Transverse colon (tissue), 4 donors: ENCODE measurements around the gene ATP6V0E1. TPM values are rescaled to one million over a fixed set of nuclear protein-coding genes. Genes with fewer than 3 reads are reported as not detected.

Experiments
- DNase-seq: peaks from one replicate; pipeline ENCODE4 v3.0.0-alpha.2; 2019
- H3K27ac ChIP-seq, 4 donors: fragments of 200-600 bp; sonication (generic); 2 replicates each; pipeline ENCODE4 v1.5.1; 2016 to 2018; ENCODE audit warnings: inconsistent platforms in 4 of 4
- H3K27me3 ChIP-seq: fragments of 200-600 bp; sonication (generic); 2 replicates; pipeline ENCODE4 v1.5.1; 2017; ENCODE audit warnings: inconsistent platforms
- H3K36me3 ChIP-seq, 4 donors: fragments of 200-600 bp; sonication (generic); 2 replicates each; pipeline ENCODE4 v1.5.1; 2017 to 2019; ENCODE audit warnings: inconsistent platforms in 4 of 4
- H3K4me1 ChIP-seq, 4 donors: fragments of 200-600 bp; sonication (generic); 2 replicates each; pipeline ENCODE4 v1.5.1; 2017 to 2020; ENCODE audit warnings: inconsistent platforms in 4 of 4
- H3K4me3 ChIP-seq, 4 donors: fragments of 200-600 bp; sonication (generic); 1 replicate in 1 of 4; 2 replicates in 3 of 4; pipeline versions ENCODE4 v1.5.1 to v1.6.1; 2017 to 2019; ENCODE audit warnings: inconsistent platforms in 4 of 4
- H3K9me3 ChIP-seq, 2 donors: fragments of 200-600 bp; sonication (generic); 2 replicates each; pipeline ENCODE4 v1.5.1; 2017 to 2019; ENCODE audit warnings: inconsistent platforms in 2 of 2
- EP300 ChIP-seq: sonication (generic); formaldehyde crosslinking; IDR thresholded peaks from one replicate; pipeline ENCODE4 v1.6.1; 2017; ENCODE audit warnings: antibody characterized with exemption, low read depth
- POLR2A ChIP-seq: fragments of 450-650 bp; IDR thresholded peaks from one replicate; pipeline ENCODE4 v1.6.1; 2016; ENCODE audit warnings: antibody characterized with exemption, mild to moderate bottlenecking, moderate library complexity
- POLR2AphosphoS5 ChIP-seq, 3 donors: sonication (generic); formaldehyde crosslinking; IDR thresholded peaks; one replicate each; pipeline ENCODE4 v1.6.1; 2016; ENCODE audit warnings: antibody characterized with exemption in 3 of 3
- WGBS, 2 donors: methylation state at CpG; one replicate each; pipeline ENCODE4 v1.1.5; 2018; ENCODE audit warnings: low coverage in 1 of 2; 5-methylcytosine and 5-hydroxymethylcytosine counted together
- in situ Hi-C, 4 donors: fragments of 200-750 bp; cut with MboI; loops; one replicate each; pipeline versions ENCODE4 v1.15.0 to v1.15.1; 2017; ENCODE audit warnings: low sequenced_read_pairs in 3 of 4, low pct_ligation_motif_present in 1 of 4, low pct_unique_long_range_greater_than_20kb in 1 of 4
- intact Hi-C: fragments of 100-400 bp; cut with DNase I; formaldehyde crosslinking; loops from one replicate; pipeline ENCODE4 v1.15.1; 2023; ENCODE audit warnings: low total_unique reads
- total RNA-seq, 4 donors: library from RNA; depleted of rRNA; stranded (reverse); fragments of >200 nt; gene quantifications; one replicate each; pipeline ENCODE4 v1.1.0, GENCODE V29; 2016
- TF ChIP-seq, protein P1 (sequence below), 5 experiments: fragments of 200-600 bp in 3 of 5; fragments of 450-650 bp in 2 of 5; sonication (generic) in 3 of 5; IDR thresholded peaks; 1 replicate in 2 of 5; 2 replicates in 3 of 5; pipeline ENCODE4 v1.5.1; 2016 to 2017; ENCODE audit warnings: antibody characterized with exemption in 5 of 5, inconsistent platforms in 3 of 5, mild to moderate bottlenecking in 2 of 5, moderate library complexity in 1 of 5

Gene ATP6V0E1
- total RNA-seq, 4 donors from 2014 or later: 60.9 to 212 (median 138) TPM

DNA sequence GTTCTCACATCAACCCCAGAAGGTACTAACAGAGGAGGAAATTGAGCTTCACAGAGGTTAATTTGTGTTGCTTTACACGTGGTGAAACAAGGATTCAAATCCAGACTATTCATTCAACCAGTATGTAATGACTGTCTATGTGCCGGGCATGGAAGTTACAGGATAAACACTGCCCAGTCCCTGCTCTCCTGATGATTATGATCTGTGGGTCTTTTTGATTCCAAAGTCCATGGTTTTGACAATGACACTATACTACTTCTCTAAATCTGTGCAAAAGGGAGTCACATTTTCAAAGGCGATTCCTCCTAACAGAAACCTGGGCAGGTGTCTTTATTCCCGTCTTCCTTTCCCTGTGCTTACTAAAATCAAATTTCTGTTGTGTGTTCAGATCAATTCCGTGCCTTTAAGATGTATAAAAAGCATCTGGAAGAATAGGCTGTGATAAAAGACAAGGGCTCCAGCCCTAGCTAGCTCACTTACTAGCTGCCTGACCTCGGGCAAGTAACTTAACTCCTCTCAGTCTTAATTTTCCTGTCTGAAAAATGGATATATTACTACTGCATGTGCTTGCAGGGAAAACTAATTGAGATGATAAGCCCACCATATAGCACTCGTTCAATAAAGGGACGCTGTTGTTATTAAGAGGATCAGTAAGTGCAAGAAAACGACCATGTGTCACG is 71.6 kb downstream of the ATP6V0E1 start:
- H3K27ac ChIP-seq: peak overlapping the region; percentile 92 to 100 (median 99)
- 14 to 15% methylated on average over 7 to 10 of the region's 10 CpGs for WGBS, 2 donors

DNA sequence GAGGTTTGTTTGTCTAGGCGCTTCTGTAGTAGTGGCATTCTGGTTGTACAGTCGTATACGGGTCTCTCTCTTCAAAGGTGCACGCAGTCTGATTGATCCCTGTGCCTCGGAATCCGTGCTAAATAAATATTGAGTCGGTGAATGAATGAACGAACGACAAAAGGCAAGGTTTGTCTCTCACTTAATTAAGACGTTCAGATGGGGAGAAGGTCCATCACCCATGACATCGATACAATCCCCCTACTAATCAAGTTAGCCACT is 72.1 kb downstream of the ATP6V0E1 start:
- intact Hi-C loops: loop anchor here (5.0 kb wide), 1 partner anchor 73 kb away; the partner anchor contains the start of gene ATP6V0E1
- peak overlapping the region; percentile 92 to 100 (median 99) for H3K27ac ChIP-seq
- in situ Hi-C loops: no loop called here
- TF ChIP-seq POLR2A (no peak), POLR2AphosphoS5 (IDR thresholded peaks at IDR 0.05) (no peak), EP300 (no peak)
- TF ChIP-seq, protein P1, sequence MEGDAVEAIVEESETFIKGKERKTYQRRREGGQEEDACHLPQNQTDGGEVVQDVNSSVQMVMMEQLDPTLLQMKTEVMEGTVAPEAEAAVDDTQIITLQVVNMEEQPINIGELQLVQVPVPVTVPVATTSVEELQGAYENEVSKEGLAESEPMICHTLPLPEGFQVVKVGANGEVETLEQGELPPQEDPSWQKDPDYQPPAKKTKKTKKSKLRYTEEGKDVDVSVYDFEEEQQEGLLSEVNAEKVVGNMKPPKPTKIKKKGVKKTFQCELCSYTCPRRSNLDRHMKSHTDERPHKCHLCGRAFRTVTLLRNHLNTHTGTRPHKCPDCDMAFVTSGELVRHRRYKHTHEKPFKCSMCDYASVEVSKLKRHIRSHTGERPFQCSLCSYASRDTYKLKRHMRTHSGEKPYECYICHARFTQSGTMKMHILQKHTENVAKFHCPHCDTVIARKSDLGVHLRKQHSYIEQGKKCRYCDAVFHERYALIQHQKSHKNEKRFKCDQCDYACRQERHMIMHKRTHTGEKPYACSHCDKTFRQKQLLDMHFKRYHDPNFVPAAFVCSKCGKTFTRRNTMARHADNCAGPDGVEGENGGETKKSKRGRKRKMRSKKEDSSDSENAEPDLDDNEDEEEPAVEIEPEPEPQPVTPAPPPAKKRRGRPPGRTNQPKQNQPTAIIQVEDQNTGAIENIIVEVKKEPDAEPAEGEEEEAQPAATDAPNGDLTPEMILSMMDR (IDR thresholded peaks at IDR 0.05): no peak
- DNase-seq: no peak
- H3K4me3 ChIP-seq: peak overlapping the region; percentile 21 to 99 (median 90)
- H3K27me3 ChIP-seq: no peaks in the 10 kb centered on the region
- WGBS, 2 donors: 0 to 3% methylated on average over 7 to 11 of the region's 11 CpGs
- peaks cover 6 to 33% (median 17%) of the 10 kb centered on the region in 4 donors for H3K4me1 ChIP-seq
- H3K9me3 ChIP-seq: no peaks in the 10 kb centered on the region
- no peaks in the 10 kb centered on the region for H3K36me3 ChIP-seq

More for the DNA sequence above, 71.6 kb downstream of the ATP6V0E1 start:
- H3K4me1 ChIP-seq: peaks cover 6 to 31% (median 17%) of the 10 kb centered on the region in 4 donors
- no peaks in the 10 kb centered on the region for H3K36me3 ChIP-seq
- no peak for TF ChIP-seq POLR2A
- TF ChIP-seq, protein P1 (IDR thresholded peaks at IDR 0.05): no peak
- no peak for TF ChIP-seq POLR2AphosphoS5 (IDR thresholded peaks at IDR 0.05)
- intact Hi-C loops: loop anchor here (5.0 kb wide), 1 partner anchor 73 kb away; the partner anchor contains the start of gene ATP6V0E1
- H3K9me3 ChIP-seq: no peaks in the 10 kb centered on the region
- no peaks in the 10 kb centered on the region for H3K27me3 ChIP-seq
- no peak for DNase-seq
- H3K4me3 ChIP-seq: peak overlapping the region in 3 of 4 donors; percentile 82 to 99 (median 99)
- in situ Hi-C loops: no loop called here

DNA sequence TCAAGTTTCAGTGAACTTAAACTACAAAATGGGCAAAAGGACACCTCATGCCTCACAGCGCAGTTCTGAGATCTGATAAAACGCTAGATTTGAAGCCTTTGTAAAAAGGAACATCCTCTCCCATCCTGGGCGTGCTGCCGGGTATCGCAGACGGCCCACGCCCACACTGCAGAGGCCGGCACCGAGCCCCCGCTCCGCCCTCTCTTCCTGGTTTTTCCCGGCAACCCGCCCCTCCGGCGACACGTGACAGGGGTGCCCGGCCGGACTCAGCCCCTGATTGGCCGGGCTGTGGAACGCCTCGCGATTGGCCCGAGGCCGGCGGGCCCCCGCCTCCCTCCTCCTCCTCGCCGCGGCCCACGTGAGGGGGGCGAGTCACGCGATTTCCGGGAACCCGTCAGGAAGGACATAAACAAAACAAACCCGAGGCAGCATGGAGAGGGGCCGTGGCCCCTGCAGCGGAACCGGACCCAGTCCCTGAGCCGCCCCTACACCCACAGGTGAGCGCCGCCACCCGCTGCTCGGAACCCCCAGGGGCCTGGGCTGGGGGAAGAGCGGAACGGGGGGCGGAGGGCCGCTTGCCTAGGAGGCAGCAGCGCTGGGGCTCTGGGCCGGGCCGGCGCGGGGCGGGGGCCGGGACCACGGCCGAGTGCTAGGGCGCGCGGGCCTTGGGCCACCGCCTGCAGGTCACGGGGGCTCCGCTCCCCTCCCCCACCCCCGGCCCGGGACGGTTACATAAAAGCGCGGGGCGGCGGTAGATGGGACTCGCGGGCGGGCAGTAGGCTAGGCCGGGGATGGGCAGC is 72.6 kb downstream of the ATP6V0E1 start, which contains the start of gene CREBRF:
TSS of gene CREBRF (plus strand) at position 370 of the 800 bp plus-strand sequence. CDS start 24,424 bp downstream, outside the sequence.
- Histone ChIP-seq H3K9me3 (no peaks in the 10 kb centered on the region), H3K27me3 (no peaks in the 10 kb centered on the region), H3K4me3 (peak within 1 kb of the TSS; percentile 82 to 99 (median 94)), H3K36me3 (no peaks in the 10 kb centered on the region), H3K27ac (peak within 1 kb of the TSS; percentile 92 to 100 (median 99)), H3K4me1 (peaks cover 6 to 35% (median 17%) of the 10 kb centered on the region in 4 donors)
- in situ Hi-C loops (no loop called here), intact Hi-C loops (loop anchor here (5.0 kb wide), 1 partner anchor 74 kb away; the partner anchor contains the start of gene ATP6V0E1)
- 0% methylated on average over 2 to 50 of the region's 74 CpGs for WGBS, 2 donors
- peak; percentile 98 for DNase-seq
- TF ChIP-seq POLR2AphosphoS5 (IDR thresholded peaks at IDR 0.05) (peak; percentile 79 to 89 (median 82)), EP300 (no peak), POLR2A (peak; percentile 60)
- TF ChIP-seq, protein P1 (IDR thresholded peaks at IDR 0.05): no peak

DNA sequence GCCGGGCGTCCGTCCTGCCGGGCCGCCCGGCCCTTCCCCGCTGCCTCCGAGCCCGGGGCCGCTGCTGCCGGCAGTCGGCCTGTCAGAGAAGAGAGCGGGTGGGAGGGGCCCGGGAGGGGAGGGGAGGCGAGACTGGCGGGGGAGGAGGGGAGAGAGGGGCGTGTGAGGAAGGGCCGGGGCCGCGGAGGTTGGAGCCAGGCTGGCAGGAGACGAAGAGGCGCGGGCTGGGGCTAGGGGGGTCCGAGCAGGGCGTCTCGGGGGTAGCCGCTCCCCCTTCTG is 73.2 kb downstream of the ATP6V0E1 start:
- DNase-seq: no peak
- H3K9me3 ChIP-seq: no peaks in the 10 kb centered on the region
- H3K27me3 ChIP-seq: no peaks in the 10 kb centered on the region
- in situ Hi-C loops: no loop called here
- H3K4me1 ChIP-seq: peaks cover 6 to 40% (median 21%) of the 10 kb centered on the region in 4 donors
- TF ChIP-seq, protein P1 (IDR thresholded peaks at IDR 0.05): no peak
- TF ChIP-seq POLR2A (no peak), POLR2AphosphoS5 (IDR thresholded peaks at IDR 0.05) (no peak), EP300 (no peak)
- intact Hi-C loops: loop anchor here (5.0 kb wide), 1 partner anchor 74 kb away; the partner anchor contains the start of gene ATP6V0E1
- 0% methylated on average over 27 of the region's 27 CpGs; no CpG with 5 or more reads in 1 of the 2 donors for WGBS, 2 donors
- H3K4me3 ChIP-seq: peak overlapping the region; percentile 82 to 99 (median 94)
- no peaks in the 10 kb centered on the region for H3K36me3 ChIP-seq
- peak overlapping the region; percentile 92 to 100 (median 99) for H3K27ac ChIP-seq
